HG03039 (cell line): ENCODE measurements around the gene EPHB3.
"Not testable (repeated sequence)": the region's sequence is repeated elsewhere in the genome, so short reads cannot be mapped to it uniquely, and the experiment has no call there.

Experiments used
- ATAC-seq: cut with Tn5 transposase; IDR thresholded peaks from one replicate; pipeline ENCODE4 v1.9.1; 2021; ENCODE audit warnings: mild to moderate bottlenecking, moderate library complexity; ENCODE audit not compliant: unreplicated experiment

Gene EPHB3

GRCh38 chr3:184597829-184598573 is 36.4 kb downstream of the EPHB3 start:
- no peak for ATAC-seq

DNA sequence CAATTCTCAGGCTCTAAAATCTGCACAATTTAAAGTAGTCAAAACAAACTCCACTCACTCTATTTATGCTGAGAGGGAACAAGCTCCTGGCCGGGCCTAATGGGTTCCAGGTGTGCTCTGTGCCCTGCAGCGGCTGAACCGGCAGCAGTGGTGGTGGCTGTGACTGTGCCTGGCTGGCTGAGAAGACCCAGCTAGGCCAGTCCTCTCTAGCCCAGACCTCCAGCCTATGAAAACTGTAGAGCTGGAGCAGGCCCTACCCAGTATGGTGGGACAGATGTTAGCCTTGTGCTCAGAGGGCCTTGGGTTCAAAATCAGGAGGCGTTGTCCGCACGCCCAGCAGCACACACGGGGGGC is 37.0 kb downstream of the EPHB3 start:
- no peak for ATAC-seq

- ATAC-seq: no peak
Observed at GRCh38 chr3:184599143-184599542, 37.6 kb downstream of the EPHB3 start.

GRCh38 chr3:184600685-184601377 is 39.2 kb downstream of the EPHB3 start:
- ATAC-seq: no peak

GRCh38 chr3:184601576-184602371 is 40.2 kb downstream of the EPHB3 start:
- no peak for ATAC-seq

- no peak for ATAC-seq
Observed at GRCh38 chr3:184602372-184603150, 41.0 kb downstream of the EPHB3 start.

DNA sequence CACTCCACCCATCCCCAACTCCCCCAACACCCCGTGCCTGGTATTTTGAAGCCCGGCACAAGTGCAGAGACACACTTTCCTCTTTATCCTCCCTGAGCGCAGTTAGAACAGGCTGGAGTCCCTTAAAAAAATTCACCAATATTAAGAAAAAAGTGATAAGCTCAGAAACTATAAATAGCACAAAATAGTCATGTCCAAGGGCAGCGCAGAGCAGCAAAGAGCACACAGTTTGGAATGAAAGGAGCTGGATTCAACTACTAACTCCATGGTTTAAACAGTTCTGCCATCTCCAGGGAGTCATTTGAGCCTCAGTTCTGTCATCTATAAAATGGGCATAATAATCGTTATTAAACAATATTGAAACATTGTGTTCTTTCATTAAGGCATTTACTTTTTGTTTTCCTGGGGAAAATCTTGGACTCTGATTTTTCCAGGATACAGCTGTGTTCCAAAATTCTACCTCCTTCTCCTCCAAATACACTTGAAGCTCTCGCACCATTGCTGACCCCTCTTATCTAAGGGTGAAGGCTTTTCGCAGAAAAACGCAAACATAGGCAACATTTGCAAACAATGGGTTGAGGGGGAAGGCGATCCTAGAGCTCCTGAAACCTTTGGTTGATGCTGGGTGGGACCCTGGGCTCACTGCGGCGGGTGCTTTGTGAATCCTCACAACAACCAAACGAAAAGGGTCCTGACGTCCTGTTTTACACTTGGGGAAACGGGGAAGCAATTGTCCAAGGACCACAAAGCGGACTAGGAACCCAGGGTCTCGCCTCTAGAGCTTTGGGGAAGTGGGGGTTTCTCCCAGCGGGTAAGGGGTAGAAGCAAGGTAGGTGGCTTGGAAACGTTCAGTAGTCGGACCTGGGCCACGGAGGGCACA is 41.8 kb downstream of the EPHB3 start:
- ATAC-seq: no peak

DNA sequence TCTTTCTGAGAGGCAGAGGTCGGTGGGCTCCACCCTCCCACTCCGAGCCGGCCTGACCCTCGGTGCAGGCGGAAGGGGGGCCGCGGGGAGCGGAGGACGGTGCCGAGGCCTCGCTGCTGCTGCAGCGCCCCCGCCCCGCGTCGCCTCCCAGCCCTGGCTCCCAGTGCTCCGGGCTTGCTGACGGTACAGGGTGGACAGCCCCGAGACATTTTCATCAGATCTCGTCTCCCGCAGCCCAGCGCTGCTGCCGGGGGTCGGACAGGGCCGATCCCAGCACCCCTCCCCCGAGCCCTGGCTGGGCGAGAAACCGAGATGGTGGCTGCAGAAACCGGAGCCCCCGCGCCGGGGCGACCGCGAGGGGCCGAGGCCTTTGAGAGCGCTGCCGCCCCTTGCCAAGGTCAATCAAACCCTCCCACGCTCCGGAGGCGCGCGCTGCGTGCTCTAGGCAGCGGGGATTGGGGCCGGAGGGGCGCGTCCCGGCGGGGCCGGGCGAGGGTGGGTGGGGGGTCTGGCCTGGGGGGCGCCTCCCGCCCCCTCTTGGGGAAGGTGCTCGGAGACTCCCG is 42.5 kb downstream of the EPHB3 start:
- no peak for ATAC-seq

DNA sequence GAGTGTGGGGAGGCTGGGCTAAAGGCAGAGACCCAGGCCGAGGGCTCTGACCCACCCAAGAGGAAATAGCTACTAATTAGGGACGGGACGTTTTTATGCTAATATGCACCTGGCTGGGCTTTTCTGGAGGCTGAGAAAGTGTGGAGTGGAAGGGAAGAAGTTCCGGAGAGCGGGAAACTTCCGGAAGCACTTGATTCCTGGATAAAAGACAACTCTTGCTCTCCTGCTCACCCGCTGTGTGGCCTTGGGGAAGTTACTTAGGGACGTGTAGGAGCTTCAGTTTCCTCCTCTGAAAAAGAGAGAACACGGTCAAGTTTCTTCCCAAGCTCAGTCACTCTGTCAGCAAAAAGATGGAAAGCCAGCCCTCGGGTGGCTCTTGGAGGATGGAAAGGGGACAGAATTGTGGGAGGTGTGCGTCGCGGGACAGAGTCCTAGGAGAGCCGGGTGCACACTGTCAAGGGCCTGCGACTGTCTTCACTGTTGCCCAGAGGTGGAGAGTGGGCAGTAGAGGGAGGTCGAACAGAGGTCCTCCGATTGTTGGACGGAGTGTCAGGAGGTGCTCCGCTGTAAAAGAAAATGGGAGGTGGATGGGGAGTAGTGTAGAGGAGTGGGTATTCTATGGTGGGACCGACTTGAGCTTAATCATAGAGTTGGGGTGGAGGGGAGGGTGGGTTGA is 43.2 kb downstream of the EPHB3 start:
- ATAC-seq: no peak

GRCh38 chr3:184608209-184608608 is 46.6 kb downstream of the EPHB3 start:
- ATAC-seq: no peak

DNA sequence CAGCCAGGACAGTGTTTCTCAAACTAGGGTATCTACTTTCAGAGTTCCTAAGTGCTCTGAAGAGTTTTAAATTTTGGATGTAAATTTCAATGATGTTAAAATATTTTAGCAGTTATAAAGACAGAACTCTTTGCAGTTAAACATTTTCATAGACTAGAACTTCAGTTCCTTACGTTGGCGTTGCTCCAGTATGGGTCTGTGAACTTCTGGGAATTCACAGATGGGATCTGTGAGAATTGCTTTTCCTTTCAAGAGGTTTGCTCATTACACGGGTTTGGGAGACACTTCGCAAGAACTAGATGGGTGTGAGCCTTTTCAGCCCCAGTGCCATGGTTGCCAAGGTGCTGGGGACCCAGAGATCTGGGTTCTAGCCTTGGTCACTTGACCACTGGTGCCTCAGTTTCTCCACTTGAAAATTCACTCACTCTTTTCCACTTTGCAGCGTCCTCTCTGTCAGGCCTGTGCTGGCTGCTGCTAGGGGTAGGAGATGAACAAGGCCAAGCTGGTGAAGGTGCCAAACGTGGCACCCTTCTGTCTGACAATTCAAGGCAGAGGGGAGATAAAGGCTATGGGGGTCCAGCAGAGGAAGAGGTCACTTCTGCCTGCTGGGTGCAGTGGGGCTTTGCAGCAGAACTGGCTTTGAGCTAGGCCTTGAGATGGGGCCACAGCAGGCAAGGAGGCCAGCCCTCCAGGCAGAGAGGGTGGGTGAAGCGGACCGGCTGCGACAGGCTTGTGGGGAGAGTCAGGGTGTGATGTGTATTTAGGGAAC is 48.1 kb downstream of the EPHB3 start:
- no peak for ATAC-seq

GRCh38 chr3:184610245-184610871 is 48.8 kb downstream of the EPHB3 start:
- no peak for ATAC-seq

GRCh38 chr3:184611607-184612281 is 50.2 kb downstream of the EPHB3 start:
- ATAC-seq: no peak

GRCh38 chr3:184615396-184615795 is 53.8 kb downstream of the EPHB3 start:
- ATAC-seq: no peak

DNA sequence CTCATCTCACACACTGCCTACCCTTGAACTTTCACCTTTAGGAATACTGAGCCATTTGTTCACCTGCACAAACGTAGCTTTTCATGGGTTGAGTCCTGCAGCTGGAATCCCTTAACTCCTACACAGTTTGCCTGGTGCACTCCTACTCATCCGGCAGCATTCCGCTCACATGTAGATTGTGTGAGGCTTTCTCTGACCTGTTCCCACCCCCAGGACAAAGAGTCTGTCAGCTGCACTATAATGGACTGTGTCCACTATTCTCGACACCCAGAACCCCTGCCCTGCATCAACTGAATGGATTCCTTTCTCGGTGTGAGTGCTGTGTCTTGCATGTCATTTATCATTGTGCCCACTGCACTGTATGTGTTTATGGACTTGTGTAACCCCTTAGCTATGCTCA is 54.9 kb downstream of the EPHB3 start:
- no peak for ATAC-seq

- ATAC-seq: not testable (repeated sequence)
Observed at GRCh38 chr3:184617306-184617705, 55.7 kb downstream of the EPHB3 start.

DNA sequence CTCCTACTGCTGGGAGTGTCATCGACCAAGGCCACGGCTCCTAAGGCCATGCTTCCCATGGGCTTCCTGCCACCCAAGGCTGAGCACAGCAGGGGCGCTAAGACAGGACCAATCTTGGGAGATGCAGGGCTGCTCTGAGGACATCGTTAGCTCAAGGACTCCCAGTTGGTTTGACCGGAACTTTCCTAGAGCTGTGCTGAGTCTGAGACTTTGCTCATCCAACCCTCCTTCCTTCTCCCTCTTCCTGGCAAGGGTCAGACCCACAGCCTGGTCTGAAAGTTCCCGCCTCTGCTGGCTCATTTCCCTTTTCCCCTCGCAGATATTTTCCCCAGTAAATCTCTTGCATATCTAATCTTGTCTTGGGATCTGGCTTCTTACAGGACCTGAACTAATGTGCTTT is 57.2 kb downstream of the EPHB3 start:
- ATAC-seq: no peak
